RWPE1 (cell line): ENCODE results near the gene IL16.

Source experiments
- CTCF ChIA-PET: fragments of 350-600 bp; sonication (Branson Sonifier 250); formaldehyde crosslinking; extraction: SDS; loops from one replicate; lab custom pipeline; 2021; lab: Yijun Ruan, JAX
- POLR2A ChIA-PET: fragments of 400-600 bp; formaldehyde crosslinking; extraction: SDS; loops from one replicate; lab custom pipeline; 2020; ENCODE audit warnings: antibody characterized with exemption; ENCODE audit not compliant: low non-redundant PET; lab: Yijun Ruan, JAX
- DNase-seq: peaks from one replicate; pipeline ENCODE4 v3.0.0; 2012; ENCODE audit warnings: low spot score
- H3K27ac ChIP-seq: fragments of 450-650 bp; 2 replicates; pipeline ENCODE4 v1.5.1; 2017
- TF ChIP-seq, protein P1 (sequence below): fragments of 450-650 bp; conservative IDR thresholded peaks from 2 replicates; pipeline ENCODE4 v1.5.1; 2017; ENCODE audit warnings: low read depth, mild to moderate bottlenecking

The IL16 gene

GRCh38 chr15:81362790-81363189 is 166.1 kb downstream of the IL16 start:
- TF ChIP-seq, protein P1, sequence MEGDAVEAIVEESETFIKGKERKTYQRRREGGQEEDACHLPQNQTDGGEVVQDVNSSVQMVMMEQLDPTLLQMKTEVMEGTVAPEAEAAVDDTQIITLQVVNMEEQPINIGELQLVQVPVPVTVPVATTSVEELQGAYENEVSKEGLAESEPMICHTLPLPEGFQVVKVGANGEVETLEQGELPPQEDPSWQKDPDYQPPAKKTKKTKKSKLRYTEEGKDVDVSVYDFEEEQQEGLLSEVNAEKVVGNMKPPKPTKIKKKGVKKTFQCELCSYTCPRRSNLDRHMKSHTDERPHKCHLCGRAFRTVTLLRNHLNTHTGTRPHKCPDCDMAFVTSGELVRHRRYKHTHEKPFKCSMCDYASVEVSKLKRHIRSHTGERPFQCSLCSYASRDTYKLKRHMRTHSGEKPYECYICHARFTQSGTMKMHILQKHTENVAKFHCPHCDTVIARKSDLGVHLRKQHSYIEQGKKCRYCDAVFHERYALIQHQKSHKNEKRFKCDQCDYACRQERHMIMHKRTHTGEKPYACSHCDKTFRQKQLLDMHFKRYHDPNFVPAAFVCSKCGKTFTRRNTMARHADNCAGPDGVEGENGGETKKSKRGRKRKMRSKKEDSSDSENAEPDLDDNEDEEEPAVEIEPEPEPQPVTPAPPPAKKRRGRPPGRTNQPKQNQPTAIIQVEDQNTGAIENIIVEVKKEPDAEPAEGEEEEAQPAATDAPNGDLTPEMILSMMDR, result no peak
- DNase-seq, result no peak
- no peak overlapping the region for H3K27ac ChIP-seq
- POLR2A ChIA-PET, result no interaction called here
- CTCF ChIA-PET, result interaction anchor here (0.6 kb wide), 1 partner anchor 17 kb away, joined by 3 read pairs; no protein-coding TSS in a partner anchor

DNA sequence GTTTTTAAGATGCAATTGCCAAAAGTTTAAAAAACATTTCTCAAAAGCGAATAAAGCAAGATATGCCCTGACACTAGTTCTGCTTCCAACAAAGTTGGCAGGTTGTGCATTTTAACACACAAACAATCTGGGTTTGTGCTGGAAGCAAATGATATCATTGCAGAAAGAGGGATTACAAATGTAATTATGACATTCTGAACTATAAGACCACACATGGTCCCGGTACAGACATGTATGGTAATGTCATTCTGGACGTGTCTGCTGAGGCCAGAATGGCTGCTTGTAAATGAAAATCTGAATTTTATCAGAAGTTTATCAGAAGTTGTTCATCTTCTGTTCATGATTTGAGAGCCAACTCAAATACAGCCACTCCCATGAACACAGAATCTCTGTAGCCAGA is 166.6 kb downstream of the IL16 start:
- TF ChIP-seq, protein P1, result no peak
- POLR2A ChIA-PET, result no interaction called here

More for the DNA sequence above, 166.6 kb downstream of the IL16 start:
- CTCF ChIA-PET, result no interaction called here
- H3K27ac ChIP-seq, result no peak overlapping the region
- no peak for DNase-seq
